T-helper 1 cell treated with Interleukin-12 subunit alpha and Interleukin-12 subunit beta and Interleukin-4 antibody, amounts not matched to agents 30 ng/mL and 1 ng/mL, for 36 hours (primary cell): ENCODE results near the gene ARFGAP3. TPM values are rescaled to one million over a fixed set of nuclear protein-coding genes. Genes with fewer than 3 reads are reported as not detected.

Experiments
- intact Hi-C: fragments of 100-400 bp; cut with micrococcal nuclease; formaldehyde crosslinking; loops from one replicate; pipeline ENCODE4 v1.15.1; 2024
- total RNA-seq: library from RNA; stranded (reverse); gene quantifications from 2 replicates; pipeline ENCODE4 v1.2.3, GENCODE V29; 2022

The ARFGAP3 gene
- 38.5 and 43.8 TPM in 2 replicates for total RNA-seq

GRCh38 chr22:42856865-42857704, at the start of gene ARFGAP3:
TSS of gene ARFGAP3 (minus strand) at chr22:42857273. CDS start at chr22:42857182, 91 bp downstream.
- intact Hi-C loops, result loop anchor here (1.0 to 2.0 kb wide), 7 partner anchors 38 to 275 kb away; partner anchors contain the start of genes BIK, CYB5R3, PACSIN2 and TTLL1

- intact Hi-C loops, result no loop called here
Measured at GRCh38 chr22:42905702-42906183, 48.7 kb upstream of the ARFGAP3 start.

- intact Hi-C loops, result no loop called here
Measured at GRCh38 chr22:42905217-42905616, 48.1 kb upstream of the ARFGAP3 start.

GRCh38 chr22:42904050-42904449, 47.0 kb upstream of the ARFGAP3 start:
- intact Hi-C loops, result no loop called here

GRCh38 chr22:42902875-42903510, 45.9 kb upstream of the ARFGAP3 start:
- intact Hi-C loops, result no loop called here

- intact Hi-C loops, result no loop called here
Measured at GRCh38 chr22:42901790-42902508, 44.9 kb upstream of the ARFGAP3 start.

- intact Hi-C loops, result loop anchor here (10.0 kb wide), 1 partner anchor 117 kb away; the partner anchor contains the start of gene PACSIN2
Measured at GRCh38 chr22:42897960-42898359, 40.9 kb upstream of the ARFGAP3 start.

GRCh38 chr22:42895541-42895981, 38.5 kb upstream of the ARFGAP3 start:
- intact Hi-C loops, result loop anchor here (2.0 to 10.0 kb wide), 2 partner anchors 39 to 119 kb away; partner anchors contain the start of genes ARFGAP3 and PACSIN2

- intact Hi-C loops, result loop anchor here (2.0 to 10.0 kb wide), 2 partner anchors 38 to 120 kb away; partner anchors contain the start of genes ARFGAP3 and PACSIN2
Measured at GRCh38 chr22:42895087-42895486, 38.0 kb upstream of the ARFGAP3 start.

- intact Hi-C loops, result loop anchor here (2.0 to 10.0 kb wide), 2 partner anchors 37 to 121 kb away; partner anchors contain the start of genes ARFGAP3 and PACSIN2
Measured at GRCh38 chr22:42893371-42894150, 36.5 kb upstream of the ARFGAP3 start.

- intact Hi-C loops, result loop anchor here (10.0 kb wide), 1 partner anchor 122 kb away; the partner anchor contains the start of gene PACSIN2
Measured at GRCh38 chr22:42892571-42893316, 35.7 kb upstream of the ARFGAP3 start.

- intact Hi-C loops, result loop anchor here (10.0 kb wide), 1 partner anchor 123 kb away; the partner anchor contains the start of gene PACSIN2
Measured at GRCh38 chr22:42892156-42892555, 35.1 kb upstream of the ARFGAP3 start.

GRCh38 chr22:42891696-42892095, 34.6 kb upstream of the ARFGAP3 start:
- intact Hi-C loops, result loop anchor here (10.0 kb wide), 1 partner anchor 123 kb away; the partner anchor contains the start of gene PACSIN2

- intact Hi-C loops, result loop anchor here (10.0 kb wide), 1 partner anchor 124 kb away; the partner anchor contains the start of gene PACSIN2
Measured at GRCh38 chr22:42891008-42891407, 33.9 kb upstream of the ARFGAP3 start.

GRCh38 chr22:42889304-42889703, 32.2 kb upstream of the ARFGAP3 start:
- intact Hi-C loops, result no loop called here

GRCh38 chr22:42887523-42888507, 30.7 kb upstream of the ARFGAP3 start:
- intact Hi-C loops, result no loop called here

- intact Hi-C loops, result no loop called here
Measured at GRCh38 chr22:42887120-42887519, 30.0 kb upstream of the ARFGAP3 start.

- intact Hi-C loops, result no loop called here
Measured at GRCh38 chr22:42885446-42885845, 28.4 kb upstream of the ARFGAP3 start.
